Epithelial cell of proximal tubule (primary cell): ENCODE measurements around the gene TESK2. TPM values are rescaled to one million over a fixed set of nuclear protein-coding genes. Genes with fewer than 3 reads are reported as not detected.

Experiments used
- DNase-seq: peaks from one replicate; pipeline ENCODE4 v3.0.0-alpha.2; 2011; ENCODE audit warnings: low read depth
- H3K4me3 ChIP-seq: 2 replicates; pipeline ENCODE4 v1.5.1; 2011; ENCODE audit warnings: low read depth, mild to moderate bottlenecking, low read length
- total RNA-seq: library from RNA; depleted of rRNA; stranded (reverse); fragments of >200 nt; gene quantifications from 2 replicates; pipeline ENCODE4 v1.2.3, GENCODE V29; 2015
- TF ChIP-seq, protein P1 (sequence below): conservative IDR thresholded peaks from 2 replicates; pipeline ENCODE4 v1.5.1; 2012; ENCODE audit warnings: low read depth, mild to moderate bottlenecking, low read length

TESK2 gene
- total RNA-seq, 1 donor from 2014 or later: 2.9 TPM

DNA sequence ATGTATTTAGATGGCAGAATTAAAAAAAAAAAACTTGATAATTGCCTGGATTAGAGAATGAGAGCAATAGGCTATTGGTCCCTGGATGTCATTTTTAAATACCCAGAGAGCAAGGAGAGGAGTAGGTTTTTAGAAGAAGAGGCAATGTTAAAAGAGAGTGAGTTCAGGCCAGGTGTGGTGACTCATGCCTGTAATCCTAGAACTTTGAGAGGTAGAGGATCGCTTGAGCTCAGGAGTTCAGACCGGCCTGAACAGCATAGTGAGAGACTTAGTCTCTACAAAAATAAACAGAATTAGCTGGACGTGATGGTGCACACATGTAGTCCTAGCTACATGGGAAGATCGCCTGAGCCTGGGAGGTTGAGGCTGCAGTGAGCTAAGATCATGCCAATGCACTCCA, 134.8 kb downstream of the TESK2 start:
- H3K4me3 ChIP-seq: no peak overlapping the region
- TF ChIP-seq, protein P1, sequence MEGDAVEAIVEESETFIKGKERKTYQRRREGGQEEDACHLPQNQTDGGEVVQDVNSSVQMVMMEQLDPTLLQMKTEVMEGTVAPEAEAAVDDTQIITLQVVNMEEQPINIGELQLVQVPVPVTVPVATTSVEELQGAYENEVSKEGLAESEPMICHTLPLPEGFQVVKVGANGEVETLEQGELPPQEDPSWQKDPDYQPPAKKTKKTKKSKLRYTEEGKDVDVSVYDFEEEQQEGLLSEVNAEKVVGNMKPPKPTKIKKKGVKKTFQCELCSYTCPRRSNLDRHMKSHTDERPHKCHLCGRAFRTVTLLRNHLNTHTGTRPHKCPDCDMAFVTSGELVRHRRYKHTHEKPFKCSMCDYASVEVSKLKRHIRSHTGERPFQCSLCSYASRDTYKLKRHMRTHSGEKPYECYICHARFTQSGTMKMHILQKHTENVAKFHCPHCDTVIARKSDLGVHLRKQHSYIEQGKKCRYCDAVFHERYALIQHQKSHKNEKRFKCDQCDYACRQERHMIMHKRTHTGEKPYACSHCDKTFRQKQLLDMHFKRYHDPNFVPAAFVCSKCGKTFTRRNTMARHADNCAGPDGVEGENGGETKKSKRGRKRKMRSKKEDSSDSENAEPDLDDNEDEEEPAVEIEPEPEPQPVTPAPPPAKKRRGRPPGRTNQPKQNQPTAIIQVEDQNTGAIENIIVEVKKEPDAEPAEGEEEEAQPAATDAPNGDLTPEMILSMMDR: no peak
- DNase-seq: no peak

- no peak overlapping the region for H3K4me3 ChIP-seq
- TF ChIP-seq, protein P1: no peak
- no peak for DNase-seq
Measured at GRCh38 chr1:45355683-45356082, 135.3 kb downstream of the TESK2 start.

DNA sequence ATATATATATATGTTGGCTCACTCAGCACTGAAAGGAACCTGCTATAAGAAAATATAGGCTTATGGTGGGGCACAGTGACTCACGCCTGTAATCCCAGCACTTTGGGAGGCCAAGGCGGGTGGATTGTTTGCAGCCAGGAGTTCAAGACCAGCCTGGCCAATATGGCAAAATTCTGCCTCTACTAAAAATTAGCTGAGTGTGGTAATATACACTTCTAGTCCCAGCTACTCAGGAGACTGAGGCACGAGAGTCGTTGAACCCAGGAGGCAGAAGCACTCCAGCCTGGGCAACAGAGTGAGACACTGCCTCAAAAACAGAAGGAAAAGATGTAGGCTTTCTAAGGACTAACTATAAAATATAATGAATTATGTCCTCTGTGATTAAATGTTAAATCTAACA, 136.1 kb downstream of the TESK2 start:
- TF ChIP-seq, protein P1: no peak
- H3K4me3 ChIP-seq: no peak overlapping the region
- DNase-seq: no peak

DNA sequence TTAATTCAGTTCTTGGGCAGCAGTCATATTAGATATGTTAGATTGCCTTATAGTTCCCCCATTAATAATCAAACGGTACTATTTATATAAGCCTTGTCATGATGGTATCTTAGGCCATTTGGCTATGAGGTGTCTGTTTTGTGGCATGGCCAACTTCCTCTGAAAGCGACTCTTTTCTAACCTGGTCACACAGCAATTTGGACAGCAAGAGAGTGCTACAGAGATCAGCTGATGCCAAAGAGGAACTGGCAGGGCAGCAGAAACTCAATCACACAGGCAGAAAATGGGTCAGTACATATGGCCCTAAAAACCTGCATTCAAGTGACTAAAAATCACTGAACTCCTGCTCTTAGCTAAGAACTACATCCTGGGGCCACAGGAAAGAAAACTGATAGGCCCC, 137.3 kb downstream of the TESK2 start:
- DNase-seq: no peak
- TF ChIP-seq, protein P1: no peak
- no peak overlapping the region for H3K4me3 ChIP-seq

- no peak for DNase-seq
- TF ChIP-seq, protein P1: no peak
- no peak overlapping the region for H3K4me3 ChIP-seq
Measured at GRCh38 chr1:45351508-45351907, 139.5 kb downstream of the TESK2 start.

DNA sequence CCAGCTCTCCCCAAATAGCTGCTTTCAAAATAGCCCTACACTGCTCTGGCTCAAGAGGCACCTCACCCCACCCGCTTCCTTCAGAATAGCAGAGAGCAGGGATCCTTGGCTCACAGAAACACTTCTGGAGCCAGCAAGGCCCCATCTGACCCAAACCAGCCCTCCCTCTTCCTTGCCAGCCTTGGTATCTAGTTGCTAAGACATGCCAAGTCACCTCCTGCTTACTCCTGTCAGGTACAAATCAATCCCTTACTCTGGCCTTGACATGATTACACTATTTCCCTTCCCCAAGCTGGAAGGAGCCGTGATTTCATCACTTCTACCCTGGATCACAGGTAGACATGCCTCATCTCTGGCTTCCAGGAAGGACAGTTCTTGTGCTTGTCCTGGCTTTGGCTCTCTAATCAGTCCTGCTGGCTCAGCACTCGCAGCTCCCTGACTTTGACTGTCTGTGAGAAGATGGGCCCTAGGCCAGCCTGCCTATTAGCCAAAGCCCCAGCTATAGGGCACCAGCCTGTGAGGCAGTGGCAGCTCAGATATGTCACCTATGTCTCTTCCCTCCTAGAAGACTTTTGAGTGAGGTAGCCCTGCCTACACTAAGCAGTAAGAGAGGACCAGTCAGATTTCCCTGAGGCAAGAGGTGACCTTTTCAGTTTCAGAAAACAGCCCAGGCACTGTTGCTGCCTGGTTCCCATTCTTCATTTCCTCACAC, 141.8 kb downstream of the TESK2 start:
- H3K4me3 ChIP-seq: no peak overlapping the region
- DNase-seq: no peak
- TF ChIP-seq, protein P1: no peak

- no peak for DNase-seq
- TF ChIP-seq, protein P1: no peak
- no peak overlapping the region for H3K4me3 ChIP-seq
Measured at GRCh38 chr1:45348609-45348965, 142.4 kb downstream of the TESK2 start.
